GM10266 (cell line): ENCODE results near the gene NEK7.

Experiments used
- DNase-seq: peaks from one replicate; pipeline ENCODE4 v3.0.0; 2012; ENCODE audit errors: extremely low spot score
- CTCF ChIP-seq: IDR thresholded peaks from 2 replicates; pipeline ENCODE4 v1.5.1; 2012; ENCODE audit warnings: mild to moderate bottlenecking, low read depth; ENCODE audit not compliant: control insufficient read depth, insufficient read depth; ENCODE audit errors: missing control alignments

The NEK7 gene

GRCh38 chr1:198161718-198162090 lies 4.9 kb downstream of the NEK7 start:
- no peak for TF ChIP-seq CTCF
- DNase-seq = no peak

DNA sequence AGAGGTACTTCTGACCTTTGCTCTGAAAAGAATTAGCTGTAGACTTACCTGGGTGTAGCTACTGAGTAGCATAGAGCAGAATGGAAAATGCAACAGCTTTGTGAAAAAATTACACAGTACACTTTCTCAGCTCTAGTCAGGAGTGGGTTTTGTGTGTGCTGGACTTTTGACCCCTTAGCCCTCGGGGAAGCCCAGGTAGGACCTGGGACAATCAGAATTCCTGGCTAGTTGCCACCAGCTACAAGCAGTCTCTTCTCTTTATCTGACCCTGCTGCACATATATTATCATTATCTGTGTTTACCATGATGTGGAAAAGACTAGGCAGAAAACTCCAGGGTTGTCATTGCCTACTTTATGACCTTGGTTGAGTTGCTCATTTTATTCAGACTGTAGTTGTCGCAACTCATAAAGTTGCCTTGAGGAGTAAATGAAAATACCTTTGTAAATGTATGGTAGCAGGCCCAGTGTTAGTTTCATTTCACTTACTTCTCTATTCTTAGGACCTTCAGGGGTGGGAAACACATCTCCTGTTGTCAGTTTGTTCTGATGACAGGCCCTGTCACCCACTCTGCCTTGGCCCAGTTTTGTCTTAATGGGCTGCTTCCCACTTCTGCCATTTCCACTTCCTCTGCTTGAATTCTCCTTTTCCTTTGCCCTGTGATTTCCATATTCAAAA lies 5.4 kb downstream of the NEK7 start:
- peak; percentile 36 for DNase-seq

GRCh38 chr1:198165927-198166647 lies 9.3 kb downstream of the NEK7 start:
- DNase-seq = no peak
- TF ChIP-seq CTCF = no peak

More for the DNA sequence above, 5.4 kb downstream of the NEK7 start:
- no peak for TF ChIP-seq CTCF

GRCh38 chr1:198166900-198167299 lies 10.1 kb downstream of the NEK7 start:
- DNase-seq = no peak
- TF ChIP-seq CTCF = no peak

GRCh38 chr1:198167436-198167934 lies 10.7 kb downstream of the NEK7 start:
- DNase-seq = peak; percentile 21
- TF ChIP-seq CTCF = no peak

DNA sequence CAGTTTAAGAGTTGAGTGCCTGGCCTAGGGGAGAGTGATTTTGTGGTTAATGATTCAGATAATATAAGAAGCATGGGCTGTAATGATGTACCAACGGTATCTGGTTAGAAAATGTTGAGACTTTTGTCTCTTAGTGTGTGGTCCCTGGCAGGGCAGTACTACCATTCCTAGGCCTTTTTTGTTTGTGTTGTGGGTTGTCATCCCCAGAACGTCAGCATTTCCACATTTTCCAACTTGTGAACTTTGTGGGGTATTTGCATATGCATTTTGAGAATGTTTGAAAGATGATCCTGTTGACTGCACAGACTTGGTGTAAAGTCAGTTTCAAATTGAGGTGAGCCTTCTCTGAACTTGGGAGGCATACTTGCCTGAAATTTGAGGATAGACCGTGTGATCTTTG lies 11.4 kb downstream of the NEK7 start:
- no peak for TF ChIP-seq CTCF
- DNase-seq = no peak

DNA sequence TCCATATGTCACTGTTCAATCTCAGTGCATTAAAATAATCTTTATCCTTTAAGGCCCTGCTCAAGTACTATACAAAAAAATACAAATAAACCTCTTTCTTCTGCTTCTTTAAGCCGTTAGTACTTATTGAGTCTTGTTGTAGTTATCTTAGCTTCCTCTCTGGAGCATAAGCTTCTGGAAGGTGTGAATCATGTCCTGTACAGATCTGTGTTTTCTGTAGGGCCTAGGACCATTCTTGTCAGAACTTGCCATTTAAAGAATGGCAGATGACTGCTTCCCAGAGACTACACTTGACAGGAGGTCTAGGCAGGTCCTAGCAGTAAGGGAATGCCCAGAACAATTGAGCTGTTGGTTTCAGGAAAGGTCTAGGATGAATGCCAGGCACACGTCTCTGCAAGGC lies 12.9 kb downstream of the NEK7 start:
- TF ChIP-seq CTCF = no peak
- no peak for DNase-seq
